ENCODE measurements around the gene SH2D2A.

Gene SH2D2A

DNA sequence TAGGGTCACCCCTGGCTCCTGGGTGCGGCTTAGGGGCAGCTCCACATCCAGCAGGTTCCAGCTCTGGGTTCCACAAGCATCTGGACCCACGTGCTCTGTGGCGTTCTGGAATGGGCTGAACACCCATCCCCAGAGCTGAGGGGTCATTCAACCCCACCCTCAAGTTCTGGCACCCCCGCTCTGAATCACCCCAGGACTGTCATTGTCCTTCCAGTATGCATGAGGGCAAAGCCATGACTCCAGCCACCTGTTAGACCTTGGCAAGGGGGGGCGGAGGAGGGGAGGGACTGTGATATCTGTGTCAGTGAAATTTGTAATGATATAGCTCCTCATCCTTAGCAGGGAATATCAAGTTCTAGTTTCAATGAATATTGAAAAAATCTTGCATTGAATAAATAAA lies 30.0 kb upstream of the SH2D2A start:
- TF ChIP-seq FOXP2 (optimal IDR thresholded peaks at IDR 0.05; ENCODE audit: borderline replicate concordance, extremely low read depth, extremely low read length, insufficient read depth) (no peak), SIN3A (IDR thresholded peaks at IDR 0.05; ENCODE audit: borderline replicate concordance, insufficient read depth, low read length) (no peak), TAF1 (IDR thresholded peaks at IDR 0.05; ENCODE audit: borderline replicate concordance, insufficient read depth, low read length) (no peak), POLR2AphosphoS5 (IDR thresholded peaks at IDR 0.05; ENCODE audit: low read depth, low read length) (no peak)
- TF ChIP-seq, protein P1, sequence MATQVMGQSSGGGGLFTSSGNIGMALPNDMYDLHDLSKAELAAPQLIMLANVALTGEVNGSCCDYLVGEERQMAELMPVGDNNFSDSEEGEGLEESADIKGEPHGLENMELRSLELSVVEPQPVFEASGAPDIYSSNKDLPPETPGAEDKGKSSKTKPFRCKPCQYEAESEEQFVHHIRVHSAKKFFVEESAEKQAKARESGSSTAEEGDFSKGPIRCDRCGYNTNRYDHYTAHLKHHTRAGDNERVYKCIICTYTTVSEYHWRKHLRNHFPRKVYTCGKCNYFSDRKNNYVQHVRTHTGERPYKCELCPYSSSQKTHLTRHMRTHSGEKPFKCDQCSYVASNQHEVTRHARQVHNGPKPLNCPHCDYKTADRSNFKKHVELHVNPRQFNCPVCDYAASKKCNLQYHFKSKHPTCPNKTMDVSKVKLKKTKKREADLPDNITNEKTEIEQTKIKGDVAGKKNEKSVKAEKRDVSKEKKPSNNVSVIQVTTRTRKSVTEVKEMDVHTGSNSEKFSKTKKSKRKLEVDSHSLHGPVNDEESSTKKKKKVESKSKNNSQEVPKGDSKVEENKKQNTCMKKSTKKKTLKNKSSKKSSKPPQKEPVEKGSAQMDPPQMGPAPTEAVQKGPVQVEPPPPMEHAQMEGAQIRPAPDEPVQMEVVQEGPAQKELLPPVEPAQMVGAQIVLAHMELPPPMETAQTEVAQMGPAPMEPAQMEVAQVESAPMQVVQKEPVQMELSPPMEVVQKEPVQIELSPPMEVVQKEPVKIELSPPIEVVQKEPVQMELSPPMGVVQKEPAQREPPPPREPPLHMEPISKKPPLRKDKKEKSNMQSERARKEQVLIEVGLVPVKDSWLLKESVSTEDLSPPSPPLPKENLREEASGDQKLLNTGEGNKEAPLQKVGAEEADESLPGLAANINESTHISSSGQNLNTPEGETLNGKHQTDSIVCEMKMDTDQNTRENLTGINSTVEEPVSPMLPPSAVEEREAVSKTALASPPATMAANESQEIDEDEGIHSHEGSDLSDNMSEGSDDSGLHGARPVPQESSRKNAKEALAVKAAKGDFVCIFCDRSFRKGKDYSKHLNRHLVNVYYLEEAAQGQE (IDR thresholded peaks at IDR 0.05; ENCODE audit: insufficient read depth in 1 of 2, low read depth in 2 of 2, low read length in 2 of 2), result no peak

DNA sequence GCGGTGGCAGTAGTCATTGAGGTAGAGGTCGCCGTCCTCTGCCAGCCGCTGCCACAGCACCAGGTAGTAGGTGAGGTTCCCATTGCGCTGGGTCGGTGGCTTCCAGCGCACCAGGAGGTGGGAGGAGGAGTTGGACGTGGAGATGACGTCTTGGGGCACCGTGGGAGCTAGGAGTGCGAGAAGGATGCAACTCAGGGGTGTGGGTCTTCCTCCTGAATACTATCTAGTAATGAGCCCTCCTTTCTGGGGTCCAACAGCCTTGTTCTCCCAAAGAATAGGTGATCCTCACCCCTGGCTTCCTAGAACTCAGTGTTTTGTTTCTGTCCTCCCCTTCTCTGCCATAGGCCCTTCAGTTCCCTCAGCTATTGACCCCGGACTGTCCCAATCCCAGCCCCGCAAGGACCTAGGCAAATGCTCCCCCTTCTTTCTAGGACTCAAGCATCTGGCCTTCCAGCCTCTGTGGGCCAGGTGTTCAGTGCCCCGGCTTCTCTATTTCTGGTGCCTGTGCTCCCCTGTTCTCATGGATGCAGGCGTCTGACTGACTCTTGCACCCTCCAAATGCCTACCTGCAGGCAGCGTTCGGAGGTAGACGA lies 29.4 kb upstream of the SH2D2A start:
- TF ChIP-seq SIN3A (IDR thresholded peaks at IDR 0.05; ENCODE audit: borderline replicate concordance, insufficient read depth, low read length), result no peak
- TF ChIP-seq FOXP2 (optimal IDR thresholded peaks at IDR 0.05; ENCODE audit: borderline replicate concordance, extremely low read depth, extremely low read length, insufficient read depth), result no peak
- no peak for TF ChIP-seq POLR2AphosphoS5 (IDR thresholded peaks at IDR 0.05; ENCODE audit: low read depth, low read length)
- TF ChIP-seq, protein P1 (IDR thresholded peaks at IDR 0.05; ENCODE audit: insufficient read depth in 1 of 2, low read depth in 2 of 2, low read length in 2 of 2), result no peak
- no peak for TF ChIP-seq TAF1 (IDR thresholded peaks at IDR 0.05; ENCODE audit: borderline replicate concordance, insufficient read depth, low read length)

DNA sequence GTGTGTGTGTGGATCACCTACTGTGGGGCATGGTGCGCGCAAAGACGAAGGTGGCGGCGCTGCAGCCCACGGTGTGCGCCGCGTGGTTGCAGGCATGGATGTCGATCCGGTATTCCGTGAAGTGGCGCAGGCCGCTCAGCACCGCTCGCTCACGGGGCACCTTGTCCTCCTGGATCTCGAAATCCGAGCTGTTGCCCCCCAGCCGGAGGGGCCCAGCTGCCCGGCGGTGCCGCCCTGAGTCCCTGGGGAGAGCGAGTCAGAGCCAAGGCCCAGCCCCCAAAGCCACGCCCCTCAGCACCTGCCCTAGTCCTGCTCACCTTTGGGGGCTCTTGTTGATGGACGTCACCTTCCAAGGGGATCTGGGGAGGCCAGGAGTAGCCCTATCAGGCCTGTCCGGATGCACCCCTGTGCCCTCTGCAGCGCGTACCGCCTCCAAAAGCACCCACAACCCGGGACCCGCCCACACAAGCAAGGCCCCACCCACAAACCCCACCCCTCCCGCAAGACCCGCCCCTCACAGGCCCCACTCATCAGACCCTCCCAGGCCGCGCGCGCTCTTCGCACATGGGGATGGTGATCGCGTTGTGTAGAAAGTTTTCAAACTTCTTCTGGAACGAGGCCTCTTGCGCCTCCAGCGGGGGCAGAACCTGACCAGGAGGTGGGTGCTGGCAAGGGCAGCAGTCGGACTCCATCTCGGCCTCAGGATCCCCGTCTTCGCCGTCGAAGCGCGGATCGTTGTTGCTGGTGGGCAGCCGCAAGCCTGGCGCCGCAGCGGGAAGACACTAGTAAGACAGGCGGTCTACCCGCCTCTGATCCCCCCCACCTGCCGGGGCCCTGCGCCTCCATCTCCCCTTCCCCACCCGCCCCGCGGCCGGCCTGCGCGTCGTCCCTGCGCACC lies 28.7 kb upstream of the SH2D2A start:
- TF ChIP-seq FOXP2 (optimal IDR thresholded peaks at IDR 0.05; ENCODE audit: borderline replicate concordance, extremely low read depth, extremely low read length, insufficient read depth) (no peak), SIN3A (IDR thresholded peaks at IDR 0.05; ENCODE audit: borderline replicate concordance, insufficient read depth, low read length) (no peak), POLR2AphosphoS5 (IDR thresholded peaks at IDR 0.05; ENCODE audit: low read depth, low read length) (no peak), TAF1 (IDR thresholded peaks at IDR 0.05; ENCODE audit: borderline replicate concordance, insufficient read depth, low read length) (no peak)
- TF ChIP-seq, protein P1 (IDR thresholded peaks at IDR 0.05; ENCODE audit: insufficient read depth in 1 of 2, low read depth in 2 of 2, low read length in 2 of 2), result no peak

DNA sequence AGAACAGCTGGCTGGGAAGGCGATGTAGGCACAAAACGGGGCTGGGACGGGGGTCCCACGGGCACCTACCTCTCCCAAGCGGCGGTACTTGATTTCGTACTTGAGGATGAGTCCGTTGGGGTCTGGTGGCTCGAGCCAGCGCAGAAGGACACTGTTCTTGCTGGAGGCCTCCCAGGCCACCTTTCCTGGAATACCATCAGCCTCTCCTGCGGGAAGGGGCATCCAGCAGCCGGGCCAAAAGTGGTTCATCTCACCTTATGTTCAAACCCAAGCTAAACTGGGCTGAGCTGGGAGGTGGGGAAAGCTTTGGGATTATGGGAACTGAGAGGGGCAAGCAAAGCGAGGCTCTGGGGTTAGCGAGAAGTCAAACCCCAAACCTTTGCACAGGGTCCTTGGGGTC lies 28.0 kb upstream of the SH2D2A start:
- TF ChIP-seq FOXP2 (optimal IDR thresholded peaks at IDR 0.05; ENCODE audit: borderline replicate concordance, extremely low read depth, extremely low read length, insufficient read depth) (no peak), TAF1 (IDR thresholded peaks at IDR 0.05; ENCODE audit: borderline replicate concordance, insufficient read depth, low read length) (no peak), SIN3A (IDR thresholded peaks at IDR 0.05; ENCODE audit: borderline replicate concordance, insufficient read depth, low read length) (no peak), POLR2AphosphoS5 (IDR thresholded peaks at IDR 0.05; ENCODE audit: low read depth, low read length) (no peak)
- TF ChIP-seq, protein P1 (IDR thresholded peaks at IDR 0.05; ENCODE audit: insufficient read depth in 1 of 2, low read depth in 2 of 2, low read length in 2 of 2), result no peak

Measured in PFSK-1 (cell line).